Upper lobe of left lung (tissue), 4 donors: ENCODE results near the gene SPG11.

Experiments used
- CTCF ChIP-seq, 6 experiments: fragments of 450-650 bp in 4 of 6; fragments of 200-600 bp in 2 of 6; sonication (generic) in 2 of 6; IDR thresholded peaks; one replicate each; pipeline ENCODE4 v1.5.1; 2016 to 2019; ENCODE audit warnings: antibody characterized with exemption in 6 of 6
- EP300 ChIP-seq, 4 donors: sonication (generic); formaldehyde crosslinking; IDR thresholded peaks; one replicate each; pipeline ENCODE4 v1.5.1; 2017; ENCODE audit warnings: antibody characterized with exemption in 4 of 4, control low read depth in 2 of 4
- POLR2A ChIP-seq, 4 donors: fragments of 450-650 bp; IDR thresholded peaks; one replicate each; pipeline ENCODE4 v1.5.1; 2016 to 2017; ENCODE audit warnings: antibody characterized with exemption in 4 of 4, mild to moderate bottlenecking in 2 of 4
- POLR2AphosphoS5 ChIP-seq, 2 donors: sonication (generic); formaldehyde crosslinking; IDR thresholded peaks; one replicate each; pipeline ENCODE4 v1.5.1; 2017; ENCODE audit warnings: antibody characterized with exemption in 2 of 2

GRCh38 chr15:44633603-44634002 is 29.9 kb downstream of the SPG11 start:
- TF ChIP-seq CTCF (IDR thresholded peaks at IDR 0.05), result no peak
- TF ChIP-seq POLR2A (IDR thresholded peaks at IDR 0.05), result no peak
- no peak for TF ChIP-seq POLR2AphosphoS5 (IDR thresholded peaks at IDR 0.05)
- TF ChIP-seq EP300 (IDR thresholded peaks at IDR 0.05), result no peak
